Prostate gland (tissue), 2 donors: ENCODE measurements around the gene RYR3. TPM values are rescaled to one million over a fixed set of nuclear protein-coding genes. Genes with fewer than 3 reads are reported as not detected.
"Not testable (repeated sequence)": the region's sequence is repeated elsewhere in the genome, so short reads cannot be mapped to it uniquely, and the experiment has no call there.

ENCODE experiments used
- DNase-seq: peaks from one replicate; pipeline ENCODE4 v3.0.0-alpha.2; 2019; ENCODE audit warnings: low spot score
- H3K27ac ChIP-seq, 2 donors: fragments of 200-600 bp; sonication (generic); 2 replicates each; pipeline ENCODE4 v1.5.1; 2017 to 2019
- H3K27me3 ChIP-seq: fragments of 200-600 bp; sonication (generic); replicated peaks from 2 replicates; pipeline ENCODE4 v1.5.1; 2019; ENCODE audit not compliant: insufficient read depth
- H3K36me3 ChIP-seq, 2 donors: fragments of 200-600 bp; sonication (generic); 1 replicate in 1 of 2; 2 replicates in 1 of 2; pipeline versions ENCODE4 v1.5.1 to v1.8.1; 2017 to 2019
- H3K4me1 ChIP-seq: fragments of 200-600 bp; sonication (generic); replicated peaks from 2 replicates; pipeline ENCODE4 v1.5.1; 2019
- H3K4me3 ChIP-seq, 2 donors: fragments of 200-600 bp; sonication (generic); 2 replicates each; pipeline ENCODE4 v1.5.1; 2017 to 2019
- H3K9me3 ChIP-seq: fragments of 200-600 bp; sonication (generic); 2 replicates; pipeline ENCODE4 v1.5.1; 2017
- POLR2A ChIP-seq: fragments of 450-650 bp; IDR thresholded peaks from one replicate; pipeline ENCODE4 v1.6.1; 2016; ENCODE audit warnings: antibody characterized with exemption, mild to moderate bottlenecking
- POLR2AphosphoS5 ChIP-seq: sonication (generic); formaldehyde crosslinking; IDR thresholded peaks from one replicate; pipeline ENCODE4 v1.6.1; 2017; ENCODE audit warnings: antibody characterized with exemption
- WGBS: methylation state at CpG from one replicate; pipeline ENCODE4 v1.1.5; 2018; 5-methylcytosine and 5-hydroxymethylcytosine counted together
- intact Hi-C: fragments of 100-400 bp; cut with DNase I; formaldehyde crosslinking; loops from one replicate; pipeline ENCODE4 v1.14.2; 2022
- total RNA-seq, 2 donors: library from RNA; depleted of rRNA; stranded (reverse); fragments of >200 nt; gene quantifications; one replicate each; pipeline ENCODE4 v1.1.0, GENCODE V29; 2016
- TF ChIP-seq, protein P1 (sequence below), 4 experiments: fragments of 200-600 bp in 2 of 4; fragments of 450-650 bp in 2 of 4; sonication (generic) in 2 of 4; IDR thresholded peaks; 1 replicate in 3 of 4; 2 replicates in 1 of 4; pipeline ENCODE4 v1.5.1; 2016 to 2019; ENCODE audit warnings: antibody characterized with exemption in 4 of 4, mild to moderate bottlenecking in 2 of 4, moderate library complexity in 2 of 4

Gene RYR3
- total RNA-seq, 2 donors from 2014 or later, result 0.41 to 2.3 TPM

- Histone ChIP-seq H3K9me3 (no peaks in the 10 kb centered on the region), H3K4me1 (no peaks in the 10 kb centered on the region), H3K36me3 (no peaks in the 10 kb centered on the region), H3K27ac (no peak overlapping the region), H3K4me3 (no peak overlapping the region), H3K27me3 (no peaks in the 10 kb centered on the region)
- intact Hi-C loops, result no loop called here
- TF ChIP-seq POLR2A, result no peak
- TF ChIP-seq, protein P1, sequence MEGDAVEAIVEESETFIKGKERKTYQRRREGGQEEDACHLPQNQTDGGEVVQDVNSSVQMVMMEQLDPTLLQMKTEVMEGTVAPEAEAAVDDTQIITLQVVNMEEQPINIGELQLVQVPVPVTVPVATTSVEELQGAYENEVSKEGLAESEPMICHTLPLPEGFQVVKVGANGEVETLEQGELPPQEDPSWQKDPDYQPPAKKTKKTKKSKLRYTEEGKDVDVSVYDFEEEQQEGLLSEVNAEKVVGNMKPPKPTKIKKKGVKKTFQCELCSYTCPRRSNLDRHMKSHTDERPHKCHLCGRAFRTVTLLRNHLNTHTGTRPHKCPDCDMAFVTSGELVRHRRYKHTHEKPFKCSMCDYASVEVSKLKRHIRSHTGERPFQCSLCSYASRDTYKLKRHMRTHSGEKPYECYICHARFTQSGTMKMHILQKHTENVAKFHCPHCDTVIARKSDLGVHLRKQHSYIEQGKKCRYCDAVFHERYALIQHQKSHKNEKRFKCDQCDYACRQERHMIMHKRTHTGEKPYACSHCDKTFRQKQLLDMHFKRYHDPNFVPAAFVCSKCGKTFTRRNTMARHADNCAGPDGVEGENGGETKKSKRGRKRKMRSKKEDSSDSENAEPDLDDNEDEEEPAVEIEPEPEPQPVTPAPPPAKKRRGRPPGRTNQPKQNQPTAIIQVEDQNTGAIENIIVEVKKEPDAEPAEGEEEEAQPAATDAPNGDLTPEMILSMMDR (IDR thresholded peaks at IDR 0.05), result no peak
- TF ChIP-seq POLR2AphosphoS5, result no peak
- WGBS, result 36% methylated on average over 3 of the region's 3 CpGs
- DNase-seq, result no peak
Observed at GRCh38 chr15:33581032-33581431, 270.3 kb downstream of the RYR3 start.

DNA sequence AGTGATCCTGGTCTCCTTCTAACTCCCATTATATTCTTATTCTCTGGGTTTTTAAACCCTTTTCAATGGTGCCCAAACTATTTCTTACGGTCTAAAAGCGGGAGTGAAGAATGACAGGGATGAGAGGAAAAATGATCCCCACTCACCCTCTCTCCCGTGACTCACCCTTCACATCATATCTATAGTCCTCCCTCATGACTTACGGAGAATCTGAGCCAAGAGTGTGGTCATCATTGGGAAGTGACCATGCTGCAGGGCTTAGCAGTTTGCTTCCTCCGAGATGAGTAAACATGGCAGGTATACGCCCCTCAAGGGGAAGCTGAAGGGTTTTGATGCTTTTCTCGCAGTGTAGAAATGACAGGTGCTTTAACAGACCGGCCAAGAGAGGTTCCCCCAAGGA lies 274.0 kb downstream of the RYR3 start:
- 45% methylated on average over 8 of the region's 8 CpGs for WGBS
- DNase-seq, result no peak
- Histone ChIP-seq H3K4me3 (no peak overlapping the region), H3K27me3 (no peaks in the 10 kb centered on the region), H3K9me3 (no peaks in the 10 kb centered on the region), H3K36me3 (no peaks in the 10 kb centered on the region), H3K4me1 (no peaks in the 10 kb centered on the region), H3K27ac (no peak overlapping the region)
- TF ChIP-seq POLR2A, result no peak
- TF ChIP-seq, protein P1 (IDR thresholded peaks at IDR 0.05), result no peak
- TF ChIP-seq POLR2AphosphoS5, result no peak
- intact Hi-C loops, result no loop called here

DNA sequence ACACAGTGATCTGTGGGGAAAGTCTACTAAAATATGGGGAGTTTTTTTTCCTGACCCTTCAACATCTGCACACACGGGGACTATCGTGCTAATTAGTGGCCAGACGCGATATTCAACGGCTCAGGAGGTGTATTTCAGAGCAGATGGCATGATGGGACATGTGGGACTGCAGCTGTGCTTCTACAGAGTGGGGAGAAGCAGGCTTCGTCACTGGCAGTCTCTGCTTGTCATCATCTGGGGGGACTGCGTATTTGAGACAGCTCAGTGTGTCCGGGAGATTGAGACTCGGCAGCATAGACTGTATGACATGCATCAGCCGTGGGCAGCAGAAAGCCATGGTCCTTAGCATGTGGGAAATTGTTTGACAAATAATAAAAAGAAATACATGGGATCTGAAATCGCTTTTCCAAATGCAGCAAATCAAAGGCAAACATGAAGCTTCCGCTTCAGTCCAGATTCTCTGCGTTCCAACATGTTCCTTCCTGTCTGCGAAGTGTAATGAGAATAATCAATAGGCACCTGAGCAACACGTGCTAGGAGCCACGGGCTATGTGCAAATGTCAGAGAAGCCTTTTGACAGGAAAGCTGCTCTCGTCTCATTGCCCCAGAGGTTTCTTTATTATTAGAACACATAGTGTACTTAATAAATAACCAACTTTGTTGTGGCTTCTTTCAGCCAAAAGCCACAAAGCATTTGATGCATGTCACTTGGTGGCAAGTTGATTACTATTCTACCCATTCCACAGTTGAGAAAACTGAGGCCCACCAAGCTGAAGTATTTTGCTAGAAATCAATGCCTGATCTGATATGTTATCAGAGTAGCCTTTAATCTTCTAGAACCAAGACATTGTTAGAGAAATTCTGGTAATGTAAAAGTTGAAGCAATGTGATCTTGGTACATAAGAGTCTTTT lies 276.3 kb downstream of the RYR3 start:
- intact Hi-C loops, result no loop called here
- Histone ChIP-seq H3K4me3 (no peak overlapping the region), H3K36me3 (no peaks in the 10 kb centered on the region), H3K27me3 (no peaks in the 10 kb centered on the region), H3K9me3 (no peaks in the 10 kb centered on the region), H3K4me1 (no peaks in the 10 kb centered on the region), H3K27ac (no peak overlapping the region)
- TF ChIP-seq, protein P1 (IDR thresholded peaks at IDR 0.05), result no peak
- TF ChIP-seq POLR2A, result no peak
- TF ChIP-seq POLR2AphosphoS5, result no peak
- 61% methylated on average over 17 of the region's 17 CpGs for WGBS
- DNase-seq, result no peak

DNA sequence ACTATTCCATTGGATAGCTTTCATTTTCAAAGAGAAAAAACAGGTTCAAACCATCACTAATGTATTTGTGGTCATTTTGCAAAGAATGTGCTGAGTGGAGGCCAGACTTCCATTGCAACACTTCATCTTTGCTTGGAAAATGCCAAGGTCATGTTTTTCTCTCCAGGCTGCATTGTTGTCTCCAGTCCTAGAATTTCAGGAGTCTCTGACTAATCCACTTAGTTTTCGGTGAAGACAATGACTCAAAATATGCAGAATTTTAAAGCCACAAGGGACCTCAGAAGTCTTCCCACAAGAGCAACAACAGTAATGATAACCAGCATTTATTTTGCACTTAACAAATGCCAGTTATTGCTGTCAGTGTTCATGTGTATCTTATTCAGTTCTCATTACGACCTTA lies 277.0 kb downstream of the RYR3 start:
- TF ChIP-seq POLR2A (no peak), POLR2AphosphoS5 (no peak)
- TF ChIP-seq, protein P1 (IDR thresholded peaks at IDR 0.05), result no peak
- Histone ChIP-seq H3K9me3 (no peaks in the 10 kb centered on the region), H3K36me3 (no peaks in the 10 kb centered on the region), H3K27me3 (no peaks in the 10 kb centered on the region), H3K27ac (no peak overlapping the region), H3K4me1 (no peaks in the 10 kb centered on the region), H3K4me3 (no peak overlapping the region)
- intact Hi-C loops, result no loop called here
- no peak for DNase-seq
- 70% methylated on average over 2 of the region's 2 CpGs for WGBS

- Histone ChIP-seq H3K4me1 (no peaks in the 10 kb centered on the region), H3K27ac (no peak overlapping the region), H3K36me3 (no peaks in the 10 kb centered on the region), H3K27me3 (no peaks in the 10 kb centered on the region), H3K9me3 (no peaks in the 10 kb centered on the region), H3K4me3 (no peak overlapping the region)
- no peak for DNase-seq
- 78% methylated on average over 5 of the region's 5 CpGs for WGBS
- TF ChIP-seq, protein P1 (IDR thresholded peaks at IDR 0.05), result no peak
- TF ChIP-seq POLR2AphosphoS5 (no peak), POLR2A (no peak)
- intact Hi-C loops, result no loop called here
Observed at GRCh38 chr15:33592864-33593263, 282.1 kb downstream of the RYR3 start.

DNA sequence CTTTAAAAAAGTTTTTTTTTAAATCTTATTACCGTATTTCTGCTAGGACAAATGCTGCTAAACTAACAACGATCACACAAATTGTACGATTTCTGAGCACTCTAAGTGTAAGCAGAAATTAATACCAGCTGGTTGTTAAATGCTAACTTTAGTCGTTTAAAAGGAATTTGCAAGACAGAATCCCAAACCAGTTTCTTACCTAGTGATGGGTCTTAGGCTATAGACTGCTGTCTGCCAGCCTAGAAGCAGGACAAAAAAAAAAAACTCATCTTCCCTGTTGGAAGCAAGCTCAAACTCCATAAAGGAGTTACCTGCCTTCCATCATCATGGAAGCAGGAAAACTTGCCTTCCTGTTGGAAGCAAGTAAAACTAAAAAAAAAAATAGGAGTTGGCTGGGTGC lies 287.6 kb downstream of the RYR3 start:
- DNase-seq, intact Hi-C loops: not testable (repeated sequence)

More for the DNA sequence above, 287.6 kb downstream of the RYR3 start:
- 46% methylated on average over 4 of the region's 4 CpGs for WGBS
- not testable (repeated sequence) for H3K4me3 ChIP-seq, H3K27me3 ChIP-seq, H3K9me3 ChIP-seq, H3K36me3 ChIP-seq, H3K4me1 ChIP-seq, H3K27ac ChIP-seq
